ENCODE data around the gene ROR1.

ROR1 gene

GRCh38 chr1:63918418-63918945, 144.7 kb downstream of the ROR1 start:
- no peak overlapping the region for H3K27ac ChIP-seq
- no peak overlapping the region for H3K9ac ChIP-seq
- TF ChIP-seq, protein P1, sequence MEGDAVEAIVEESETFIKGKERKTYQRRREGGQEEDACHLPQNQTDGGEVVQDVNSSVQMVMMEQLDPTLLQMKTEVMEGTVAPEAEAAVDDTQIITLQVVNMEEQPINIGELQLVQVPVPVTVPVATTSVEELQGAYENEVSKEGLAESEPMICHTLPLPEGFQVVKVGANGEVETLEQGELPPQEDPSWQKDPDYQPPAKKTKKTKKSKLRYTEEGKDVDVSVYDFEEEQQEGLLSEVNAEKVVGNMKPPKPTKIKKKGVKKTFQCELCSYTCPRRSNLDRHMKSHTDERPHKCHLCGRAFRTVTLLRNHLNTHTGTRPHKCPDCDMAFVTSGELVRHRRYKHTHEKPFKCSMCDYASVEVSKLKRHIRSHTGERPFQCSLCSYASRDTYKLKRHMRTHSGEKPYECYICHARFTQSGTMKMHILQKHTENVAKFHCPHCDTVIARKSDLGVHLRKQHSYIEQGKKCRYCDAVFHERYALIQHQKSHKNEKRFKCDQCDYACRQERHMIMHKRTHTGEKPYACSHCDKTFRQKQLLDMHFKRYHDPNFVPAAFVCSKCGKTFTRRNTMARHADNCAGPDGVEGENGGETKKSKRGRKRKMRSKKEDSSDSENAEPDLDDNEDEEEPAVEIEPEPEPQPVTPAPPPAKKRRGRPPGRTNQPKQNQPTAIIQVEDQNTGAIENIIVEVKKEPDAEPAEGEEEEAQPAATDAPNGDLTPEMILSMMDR (IDR thresholded peaks at IDR 0.05), result no peak
- no peak overlapping the region for H3K4me2 ChIP-seq (ENCODE audit: low read length)
- H2AFZ ChIP-seq, result no peak overlapping the region
- no peaks in the 10 kb centered on the region for H3K27me3 ChIP-seq (ENCODE audit: control insufficient read depth, insufficient read depth, low read length)
- peaks cover 8% of the 10 kb centered on the region for H3K4me1 ChIP-seq
- no peak overlapping the region for H3K4me3 ChIP-seq (ENCODE audit: low read depth, low read length)
- no peaks in the 10 kb centered on the region for H3K36me3 ChIP-seq (ENCODE audit: control insufficient read depth, insufficient read depth, low read length)
- H3K79me2 ChIP-seq, result peaks cover 2% of the 10 kb centered on the region
- no peaks in the 10 kb centered on the region for H3K9me3 ChIP-seq (ENCODE audit: control insufficient read depth, low read length)

GRCh38 chr1:63920154-63921117, 146.6 kb downstream of the ROR1 start:
- H3K9ac ChIP-seq, result no peak overlapping the region
- H3K27me3 ChIP-seq (ENCODE audit: control insufficient read depth, insufficient read depth, low read length), result no peaks in the 10 kb centered on the region
- peak overlapping the region; percentile 47 for H3K4me2 ChIP-seq (ENCODE audit: low read length)
- TF ChIP-seq, protein P1 (IDR thresholded peaks at IDR 0.05), result no peak
- H3K4me3 ChIP-seq (ENCODE audit: low read depth, low read length), result no peak overlapping the region
- H3K79me2 ChIP-seq, result no peaks in the 10 kb centered on the region
- H3K27ac ChIP-seq, result no peak overlapping the region
- H3K4me1 ChIP-seq, result peaks cover 8% of the 10 kb centered on the region
- no peaks in the 10 kb centered on the region for H3K36me3 ChIP-seq (ENCODE audit: control insufficient read depth, insufficient read depth, low read length)
- no peak overlapping the region for H2AFZ ChIP-seq
- H3K9me3 ChIP-seq (ENCODE audit: control insufficient read depth, low read length), result no peaks in the 10 kb centered on the region

- Histone ChIP-seq H3K27ac (no peak overlapping the region), H3K79me2 (no peaks in the 10 kb centered on the region)
Measured at GRCh38 chr1:63921359-63921758, 147.5 kb downstream of the ROR1 start.

GRCh38 chr1:63921802-63922201, 148.0 kb downstream of the ROR1 start:
- H2AFZ ChIP-seq, result no peak overlapping the region
- no peaks in the 10 kb centered on the region for H3K36me3 ChIP-seq (ENCODE audit: control insufficient read depth, insufficient read depth, low read length)
- H3K4me2 ChIP-seq (ENCODE audit: low read length), result no peak overlapping the region
- H3K4me1 ChIP-seq, result no peaks in the 10 kb centered on the region
- H3K79me2 ChIP-seq, result no peaks in the 10 kb centered on the region
- H3K27ac ChIP-seq, result no peak overlapping the region
- H3K4me3 ChIP-seq (ENCODE audit: low read depth, low read length), result no peak overlapping the region
- no peak overlapping the region for H3K9ac ChIP-seq
- no peaks in the 10 kb centered on the region for H3K9me3 ChIP-seq (ENCODE audit: control insufficient read depth, low read length)
- TF ChIP-seq, protein P1 (IDR thresholded peaks at IDR 0.05), result no peak
- H3K27me3 ChIP-seq (ENCODE audit: control insufficient read depth, insufficient read depth, low read length), result no peaks in the 10 kb centered on the region

More at GRCh38 chr1:63921359-63921758, 147.5 kb downstream of the ROR1 start:
- Histone ChIP-seq H3K4me2 (ENCODE audit: low read length) (no peak overlapping the region), H3K9me3 (ENCODE audit: control insufficient read depth, low read length) (no peaks in the 10 kb centered on the region), H3K27me3 (ENCODE audit: control insufficient read depth, insufficient read depth, low read length) (no peaks in the 10 kb centered on the region), H3K4me1 (peaks cover 2% of the 10 kb centered on the region), H2AFZ (no peak overlapping the region), H3K36me3 (ENCODE audit: control insufficient read depth, insufficient read depth, low read length) (no peaks in the 10 kb centered on the region), H3K4me3 (ENCODE audit: low read depth, low read length) (no peak overlapping the region), H3K9ac (no peak overlapping the region)
- TF ChIP-seq, protein P1 (IDR thresholded peaks at IDR 0.05), result no peak

Data from parathyroid adenoma (tissue), 2 donors.